Measurements from ENCODE around the gene NHS.

The NHS gene

DNA sequence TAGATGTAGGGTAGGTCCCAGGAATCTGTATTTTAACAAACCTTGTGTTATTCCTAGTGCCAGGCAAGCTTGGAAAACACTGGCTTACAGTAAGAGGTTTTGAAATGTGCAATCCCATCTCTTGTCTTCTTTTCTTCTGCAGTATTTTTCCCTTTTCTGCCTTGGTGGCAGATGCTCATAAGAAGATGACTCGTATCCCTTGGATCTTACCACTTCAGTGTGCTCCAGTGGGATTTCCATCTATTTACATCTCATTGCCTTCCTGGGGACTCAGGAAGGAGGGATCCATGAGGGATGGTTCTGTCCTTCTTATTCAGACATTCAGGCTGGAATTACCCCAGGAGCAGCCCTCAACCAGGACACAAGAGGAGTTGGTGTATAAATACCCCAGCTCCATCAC lies 136.6 kb downstream of the NHS start:
- no peaks in the 10 kb centered on the region for H3K36me3 ChIP-seq (replicated peaks)
- DNase-seq = no peak
- in situ Hi-C loops (cut with HindIII; ENCODE audit: low pct_ligation_motif_present, low sequenced_read_pairs) = no loop called here
- H3K27ac ChIP-seq = no peak overlapping the region
- no peak overlapping the region for H3K4me3 ChIP-seq (ENCODE audit: low read depth, low read length)
- H3K27me3 ChIP-seq (replicated peaks) = no peaks in the 10 kb centered on the region
- TF ChIP-seq, protein P1, sequence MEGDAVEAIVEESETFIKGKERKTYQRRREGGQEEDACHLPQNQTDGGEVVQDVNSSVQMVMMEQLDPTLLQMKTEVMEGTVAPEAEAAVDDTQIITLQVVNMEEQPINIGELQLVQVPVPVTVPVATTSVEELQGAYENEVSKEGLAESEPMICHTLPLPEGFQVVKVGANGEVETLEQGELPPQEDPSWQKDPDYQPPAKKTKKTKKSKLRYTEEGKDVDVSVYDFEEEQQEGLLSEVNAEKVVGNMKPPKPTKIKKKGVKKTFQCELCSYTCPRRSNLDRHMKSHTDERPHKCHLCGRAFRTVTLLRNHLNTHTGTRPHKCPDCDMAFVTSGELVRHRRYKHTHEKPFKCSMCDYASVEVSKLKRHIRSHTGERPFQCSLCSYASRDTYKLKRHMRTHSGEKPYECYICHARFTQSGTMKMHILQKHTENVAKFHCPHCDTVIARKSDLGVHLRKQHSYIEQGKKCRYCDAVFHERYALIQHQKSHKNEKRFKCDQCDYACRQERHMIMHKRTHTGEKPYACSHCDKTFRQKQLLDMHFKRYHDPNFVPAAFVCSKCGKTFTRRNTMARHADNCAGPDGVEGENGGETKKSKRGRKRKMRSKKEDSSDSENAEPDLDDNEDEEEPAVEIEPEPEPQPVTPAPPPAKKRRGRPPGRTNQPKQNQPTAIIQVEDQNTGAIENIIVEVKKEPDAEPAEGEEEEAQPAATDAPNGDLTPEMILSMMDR (IDR thresholded peaks at IDR 0.05; ENCODE audit: low read depth, low read length, missing control alignments) = no peak

DNA sequence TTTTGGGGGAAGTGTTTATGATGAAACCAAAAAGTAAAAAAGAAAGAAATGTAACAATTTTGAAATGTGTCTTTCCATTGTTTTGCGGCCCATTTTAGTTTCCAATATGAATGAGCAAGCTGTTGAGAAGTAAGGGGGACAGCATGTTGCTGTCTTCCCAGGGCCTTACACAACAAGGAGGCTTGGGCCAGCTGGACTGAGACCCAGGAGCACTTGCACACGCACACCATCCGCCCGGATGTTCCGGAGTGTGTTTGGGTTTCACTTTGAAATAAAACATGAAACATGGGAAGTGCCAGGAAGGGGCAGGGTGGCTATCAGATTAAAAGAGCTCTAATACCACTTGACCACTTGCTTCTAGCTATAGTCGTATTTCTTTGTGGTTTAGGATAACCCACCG lies 144.4 kb downstream of the NHS start:
- H3K36me3 ChIP-seq (replicated peaks) = no peaks in the 10 kb centered on the region
- DNase-seq = no peak
- H3K27me3 ChIP-seq (replicated peaks) = no peaks in the 10 kb centered on the region
- H3K27ac ChIP-seq = no peak overlapping the region
- H3K4me3 ChIP-seq (ENCODE audit: low read depth, low read length) = no peak overlapping the region
- TF ChIP-seq, protein P1 (IDR thresholded peaks at IDR 0.05; ENCODE audit: low read depth, low read length, missing control alignments) = no peak
- in situ Hi-C loops (cut with HindIII; ENCODE audit: low pct_ligation_motif_present, low sequenced_read_pairs) = no loop called here

- no peak overlapping the region for H3K27ac ChIP-seq
- in situ Hi-C loops (cut with HindIII; ENCODE audit: low pct_ligation_motif_present, low sequenced_read_pairs) = no loop called here
- TF ChIP-seq, protein P1 (IDR thresholded peaks at IDR 0.05; ENCODE audit: low read depth, low read length, missing control alignments) = no peak
These were observed 145.1 kb downstream of the NHS start for GRCh38 chrX:17520016-17520615.

DNA sequence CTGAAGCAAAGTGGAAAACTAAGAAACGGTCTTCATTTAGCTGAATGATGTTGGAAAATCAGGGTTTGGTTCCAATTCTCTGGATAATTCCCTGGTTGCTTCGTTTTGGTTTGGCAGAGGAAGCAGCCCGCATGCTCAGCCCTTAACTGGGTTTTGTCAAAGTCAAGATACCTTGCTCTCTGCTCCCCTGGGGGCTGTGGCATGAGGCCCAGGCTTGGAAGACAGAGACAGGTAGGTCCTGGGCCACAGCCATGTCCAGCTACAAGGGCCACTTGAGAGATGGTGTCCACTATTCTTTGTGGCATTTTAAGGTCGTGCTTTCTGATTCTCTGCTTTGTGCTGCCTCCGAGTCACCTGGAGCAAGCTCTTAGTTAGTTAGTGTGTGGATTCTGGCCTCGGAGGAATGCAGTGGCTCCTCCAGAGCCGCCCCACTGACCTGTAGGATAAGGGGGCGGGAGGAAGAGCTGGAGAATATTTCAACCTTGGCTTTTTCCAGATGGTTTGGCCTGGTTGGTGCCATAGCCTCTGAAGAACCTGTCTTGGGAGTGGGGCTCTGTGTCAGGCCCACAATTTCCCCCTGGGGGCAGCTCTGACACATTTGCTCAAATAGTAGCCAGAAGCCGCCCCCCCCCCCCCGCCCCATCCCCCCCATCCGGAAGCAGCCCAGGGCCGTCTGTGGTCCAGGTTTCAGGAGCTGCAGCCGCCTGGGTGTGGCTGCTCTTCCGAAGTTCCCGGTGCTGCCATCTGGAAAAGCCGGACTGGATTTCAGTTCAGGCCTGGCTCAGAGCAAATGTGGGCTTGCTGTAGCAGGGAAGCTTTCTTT lies 147.1 kb downstream of the NHS start:
- no peaks in the 10 kb centered on the region for H3K36me3 ChIP-seq (replicated peaks)
- no peak overlapping the region for H3K27ac ChIP-seq
- TF ChIP-seq, protein P1 (IDR thresholded peaks at IDR 0.05; ENCODE audit: low read depth, low read length, missing control alignments) = no peak
- no peaks in the 10 kb centered on the region for H3K27me3 ChIP-seq (replicated peaks)
- in situ Hi-C loops (cut with HindIII; ENCODE audit: low pct_ligation_motif_present, low sequenced_read_pairs) = no loop called here
- DNase-seq = peak; percentile 9
- H3K4me3 ChIP-seq (ENCODE audit: low read depth, low read length) = no peak overlapping the region

More at GRCh38 chrX:17520016-17520615, 145.1 kb downstream of the NHS start:
- no peak for DNase-seq
- no peak overlapping the region for H3K4me3 ChIP-seq (ENCODE audit: low read depth, low read length)
- H3K27me3 ChIP-seq (replicated peaks) = no peaks in the 10 kb centered on the region
- no peaks in the 10 kb centered on the region for H3K36me3 ChIP-seq (replicated peaks)

- Histone ChIP-seq H3K4me3 (ENCODE audit: low read depth, low read length) (no peak overlapping the region), H3K27ac (no peak overlapping the region), H3K27me3 (replicated peaks) (no peaks in the 10 kb centered on the region), H3K36me3 (replicated peaks) (no peaks in the 10 kb centered on the region)
- TF ChIP-seq, protein P1 (IDR thresholded peaks at IDR 0.05; ENCODE audit: low read depth, low read length, missing control alignments) = no peak
- no peak for DNase-seq
- in situ Hi-C loops (cut with HindIII; ENCODE audit: low pct_ligation_motif_present, low sequenced_read_pairs) = no loop called here
These were observed 150.3 kb downstream of the NHS start for GRCh38 chrX:17525266-17525665.

Data from brain microvascular endothelial cell (primary cell).